GM12865 (cell line): ENCODE results near the gene OR4F6.
"Not testable (repeated sequence)": the region's sequence is repeated elsewhere in the genome, so short reads cannot be mapped to it uniquely, and the experiment has no call there.

Experiments used
- DNase-seq: peaks from one replicate; pipeline ENCODE4 v3.0.0; 2010; ENCODE audit warnings: low read depth
- H3K4me3 ChIP-seq: 2 replicates; pipeline ENCODE4 v1.5.1; 2011; ENCODE audit warnings: mild to moderate bottlenecking, low read depth, low read length, control low read depth
- TF ChIP-seq, protein P1 (sequence below): IDR thresholded peaks from 2 replicates; pipeline ENCODE4 v1.5.1; 2011; ENCODE audit warnings: low read length, control low read depth, low read depth, inconsistent platforms; ENCODE audit not compliant: insufficient read depth; ENCODE audit errors: missing control alignments

OR4F6 gene

GRCh38 chr15:101781928-101782327 lies 21.4 kb upstream of the OR4F6 start:
- DNase-seq: peak; percentile 8
- TF ChIP-seq, protein P1, sequence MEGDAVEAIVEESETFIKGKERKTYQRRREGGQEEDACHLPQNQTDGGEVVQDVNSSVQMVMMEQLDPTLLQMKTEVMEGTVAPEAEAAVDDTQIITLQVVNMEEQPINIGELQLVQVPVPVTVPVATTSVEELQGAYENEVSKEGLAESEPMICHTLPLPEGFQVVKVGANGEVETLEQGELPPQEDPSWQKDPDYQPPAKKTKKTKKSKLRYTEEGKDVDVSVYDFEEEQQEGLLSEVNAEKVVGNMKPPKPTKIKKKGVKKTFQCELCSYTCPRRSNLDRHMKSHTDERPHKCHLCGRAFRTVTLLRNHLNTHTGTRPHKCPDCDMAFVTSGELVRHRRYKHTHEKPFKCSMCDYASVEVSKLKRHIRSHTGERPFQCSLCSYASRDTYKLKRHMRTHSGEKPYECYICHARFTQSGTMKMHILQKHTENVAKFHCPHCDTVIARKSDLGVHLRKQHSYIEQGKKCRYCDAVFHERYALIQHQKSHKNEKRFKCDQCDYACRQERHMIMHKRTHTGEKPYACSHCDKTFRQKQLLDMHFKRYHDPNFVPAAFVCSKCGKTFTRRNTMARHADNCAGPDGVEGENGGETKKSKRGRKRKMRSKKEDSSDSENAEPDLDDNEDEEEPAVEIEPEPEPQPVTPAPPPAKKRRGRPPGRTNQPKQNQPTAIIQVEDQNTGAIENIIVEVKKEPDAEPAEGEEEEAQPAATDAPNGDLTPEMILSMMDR: no peak
- no peak overlapping the region for H3K4me3 ChIP-seq

DNA sequence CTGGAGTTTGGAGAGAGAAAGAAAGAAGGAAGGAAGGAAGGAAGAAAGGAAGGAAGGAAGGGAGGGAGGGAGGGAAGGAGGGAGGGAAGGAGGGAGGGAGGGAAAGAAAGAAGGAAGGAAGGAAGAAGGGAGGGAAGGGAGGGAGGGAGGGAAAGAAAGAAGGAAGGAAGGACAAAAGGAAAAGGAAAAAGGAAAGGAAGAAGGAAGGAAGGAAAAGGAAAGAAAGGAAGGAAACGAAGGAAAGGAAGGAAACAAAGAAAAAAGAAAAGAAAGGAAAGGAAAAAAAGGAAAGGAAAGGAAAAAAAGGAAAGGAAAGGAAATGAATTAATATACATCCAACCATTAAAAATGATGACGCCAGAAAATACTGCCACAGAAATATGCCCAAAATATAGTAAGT lies 18.7 kb upstream of the OR4F6 start:
- no peak overlapping the region for H3K4me3 ChIP-seq
- DNase-seq: no peak
- TF ChIP-seq, protein P1: no peak

DNA sequence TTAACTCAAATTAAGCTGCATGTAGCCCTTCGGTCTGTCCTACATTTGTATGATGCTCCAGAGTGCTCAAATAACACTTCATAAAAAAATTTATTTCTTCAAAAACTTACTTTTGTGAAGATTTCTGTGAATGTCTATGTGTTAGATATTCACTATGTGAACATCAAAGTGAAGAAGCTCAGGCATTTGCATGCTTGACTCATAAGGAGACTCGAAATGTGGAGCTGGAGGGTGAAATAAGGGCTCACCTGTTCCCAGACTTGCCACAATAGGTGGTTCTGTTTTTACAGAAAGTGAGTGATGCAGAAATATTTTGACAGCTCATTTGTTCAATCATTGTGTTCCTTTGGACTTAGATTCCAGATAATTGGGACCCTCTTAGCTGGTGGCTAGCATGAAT lies 16.9 kb upstream of the OR4F6 start:
- DNase-seq: peak; percentile 25
- not testable (repeated sequence) for H3K4me3 ChIP-seq

- not testable (repeated sequence) for H3K4me3 ChIP-seq, DNase-seq
These were observed 15.3 kb upstream of the OR4F6 start for GRCh38 chr15:101788001-101788400.

GRCh38 chr15:101788503-101789269 lies 14.6 kb upstream of the OR4F6 start:
- DNase-seq: not testable (repeated sequence)

GRCh38 chr15:101790748-101791147 lies 12.6 kb upstream of the OR4F6 start:
- H3K4me3 ChIP-seq, DNase-seq: not testable (repeated sequence)

More at GRCh38 chr15:101788503-101789269, 14.6 kb upstream of the OR4F6 start:
- not testable (repeated sequence) for H3K4me3 ChIP-seq

DNA sequence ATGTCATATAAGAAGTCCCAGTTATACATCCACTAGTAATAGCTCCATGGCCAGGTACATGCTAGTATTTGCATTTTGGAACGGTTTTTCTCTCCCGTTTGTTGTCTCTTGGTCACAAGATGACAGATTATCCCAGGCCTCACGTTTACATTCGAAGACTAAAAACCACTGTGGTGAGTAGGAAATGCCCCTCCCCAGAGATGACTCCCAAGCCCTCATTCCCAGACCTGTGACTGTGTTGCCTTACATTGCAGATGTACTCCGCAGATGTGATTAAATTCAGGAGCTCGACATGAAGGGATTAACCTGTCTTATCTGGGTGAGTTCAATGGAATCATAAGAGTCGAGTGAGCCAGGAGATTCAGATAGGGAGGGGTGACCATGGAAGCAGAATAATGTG lies 9.3 kb upstream of the OR4F6 start:
- not testable (repeated sequence) for H3K4me3 ChIP-seq, DNase-seq

DNA sequence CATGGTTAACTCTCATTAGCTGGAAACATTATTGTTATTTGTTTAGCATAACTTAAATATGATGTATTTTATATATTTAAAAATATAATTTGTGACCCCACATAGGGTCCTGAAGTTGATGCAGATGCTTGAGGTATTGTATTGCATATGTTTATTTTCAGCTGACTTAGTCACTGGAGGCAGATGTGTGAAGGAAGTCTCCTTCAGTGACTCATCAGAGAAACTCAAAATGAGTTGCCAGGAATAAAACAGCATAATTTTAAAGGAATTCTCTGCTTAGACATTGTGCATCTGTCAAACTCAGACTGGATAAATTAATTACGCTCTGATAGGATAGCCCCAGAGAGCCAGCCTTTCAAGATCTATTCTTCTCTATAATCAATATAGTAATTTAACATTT lies 7.9 kb upstream of the OR4F6 start:
- no peak for DNase-seq
- H3K4me3 ChIP-seq: no peak overlapping the region
- TF ChIP-seq, protein P1: no peak

GRCh38 chr15:101799665-101800064 lies 3.6 kb upstream of the OR4F6 start:
- DNase-seq: no peak
- H3K4me3 ChIP-seq: no peak overlapping the region
- TF ChIP-seq, protein P1: no peak

DNA sequence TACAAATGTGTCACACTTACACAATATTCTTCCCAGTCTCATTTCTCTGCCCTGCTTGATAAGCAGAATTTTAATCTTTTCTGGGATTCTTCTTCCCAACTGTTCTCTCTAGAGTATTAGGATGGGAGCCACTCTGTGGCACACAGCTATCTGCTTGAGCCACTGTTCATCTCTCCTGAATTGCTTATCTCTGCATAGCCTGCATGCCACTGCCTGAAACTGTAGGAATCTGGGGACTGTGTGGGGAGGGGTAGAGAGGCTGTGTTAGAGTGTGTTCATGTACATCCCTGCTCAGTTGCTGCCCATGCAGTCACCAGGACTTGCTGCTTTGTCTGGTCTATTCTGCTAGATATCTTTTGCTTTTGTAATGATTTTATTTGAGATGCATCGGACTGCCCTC lies 2.3 kb upstream of the OR4F6 start:
- DNase-seq: no peak
- TF ChIP-seq, protein P1: no peak
- no peak overlapping the region for H3K4me3 ChIP-seq
